KMS-11 (cell line): ENCODE measurements around the gene CACNB4.
A peak's percentile ranks its signal among the peaks of the same experiment; 100 is the strongest.

Source experiments
- H2AFZ ChIP-seq: fragments of 200-600 bp; sonication (generic); 2 replicates; pipeline ENCODE4 v1.6.1; 2016; ENCODE audit warnings: antibody characterized with exemption, mixed run types, low read depth
- H3K27ac ChIP-seq: fragments of 200-600 bp; sonication (generic); 2 replicates; pipeline ENCODE4 v1.6.1; 2016; ENCODE audit warnings: mild to moderate bottlenecking, mixed run types
- H3K27me3 ChIP-seq: fragments of 200-600 bp; sonication (generic); 2 replicates; pipeline ENCODE4 v1.6.1; 2017; ENCODE audit warnings: mild to moderate bottlenecking, low read depth, mixed run types, moderate library complexity; ENCODE audit not compliant: insufficient read depth
- H3K36me3 ChIP-seq: fragments of 200-600 bp; sonication (generic); 2 replicates; pipeline ENCODE4 v1.6.1; 2017; ENCODE audit warnings: mild to moderate bottlenecking, mixed run types; ENCODE audit not compliant: insufficient read depth
- H3K4me1 ChIP-seq: fragments of 200-600 bp; sonication (generic); 2 replicates; pipeline ENCODE4 v1.6.1; 2016; ENCODE audit warnings: mild to moderate bottlenecking, low read depth, mixed run types; ENCODE audit not compliant: poor library complexity, severe bottlenecking
- H3K4me2 ChIP-seq: fragments of 200-600 bp; sonication (generic); 2 replicates; pipeline ENCODE4 v1.7.0; 2016; ENCODE audit warnings: mild to moderate bottlenecking, mixed run types
- H3K4me3 ChIP-seq: fragments of 200-600 bp; sonication (generic); IDR thresholded peaks from 2 replicates; pipeline ENCODE4 v1.6.1; 2017; ENCODE audit warnings: low read depth, low read length, mixed read lengths; ENCODE audit not compliant: insufficient read depth
- H3K79me2 ChIP-seq: fragments of 200-600 bp; sonication (generic); 2 replicates; pipeline ENCODE4 v1.6.1; 2016; ENCODE audit warnings: low read depth, mixed run types; ENCODE audit not compliant: insufficient read depth
- H3K9ac ChIP-seq: fragments of 200-600 bp; sonication (generic); 2 replicates; pipeline ENCODE4 v1.6.1; 2016; ENCODE audit warnings: mild to moderate bottlenecking, mixed run types
- H4K20me1 ChIP-seq: fragments of 200-600 bp; sonication (generic); 2 replicates; pipeline ENCODE4 v1.6.1; 2016; ENCODE audit warnings: mild to moderate bottlenecking, mixed run types; ENCODE audit not compliant: insufficient read depth
- CTCF ChIP-seq: fragments of 200-600 bp; sonication (generic); conservative IDR thresholded peaks from 2 replicates; pipeline ENCODE4 v1.6.1; 2017; ENCODE audit warnings: low read depth, mild to moderate bottlenecking, antibody characterized with exemption, low read length, moderate library complexity, mixed read lengths

The CACNB4 gene

GRCh38 chr2:151826737-151827157 is 272.1 kb downstream of the CACNB4 start:
- Histone ChIP-seq H3K4me1 (peaks cover 38% of the 10 kb centered on the region), H4K20me1 (peaks cover 14% of the 10 kb centered on the region), H3K79me2 (peaks cover 64% of the 10 kb centered on the region), H3K27ac (no peak overlapping the region), H3K36me3 (no peaks in the 10 kb centered on the region), H3K27me3 (no peaks in the 10 kb centered on the region), H3K4me2 (peak overlapping the region; percentile 91), H3K9ac (peak overlapping the region; percentile 95; the same call in 1 of the 2 replicates), H3K4me3 (no peak overlapping the region), H2AFZ (no peak overlapping the region)
- TF ChIP-seq CTCF: no peak

- Histone ChIP-seq H3K27ac (no peak overlapping the region), H4K20me1 (peaks cover 14% of the 10 kb centered on the region), H3K4me3 (no peak overlapping the region), H3K4me2 (no peak overlapping the region), H3K36me3 (no peaks in the 10 kb centered on the region), H3K9ac (no peak overlapping the region), H3K4me1 (peaks cover 38% of the 10 kb centered on the region), H3K79me2 (peaks cover 82% of the 10 kb centered on the region), H2AFZ (no peak overlapping the region), H3K27me3 (no peaks in the 10 kb centered on the region)
- TF ChIP-seq CTCF: no peak
Measured at GRCh38 chr2:151824886-151825285, 274.0 kb downstream of the CACNB4 start.

- no peak overlapping the region for H2AFZ ChIP-seq
- no peaks in the 10 kb centered on the region for H3K27me3 ChIP-seq
- no peaks in the 10 kb centered on the region for H3K36me3 ChIP-seq
- no peak for TF ChIP-seq CTCF
- peaks cover 94% of the 10 kb centered on the region for H3K79me2 ChIP-seq
- no peak overlapping the region for H3K4me2 ChIP-seq
- H4K20me1 ChIP-seq: peaks cover 16% of the 10 kb centered on the region
- H3K9ac ChIP-seq: no peak overlapping the region
- no peak overlapping the region for H3K4me3 ChIP-seq
- peaks cover 29% of the 10 kb centered on the region for H3K4me1 ChIP-seq
- no peak overlapping the region for H3K27ac ChIP-seq
Measured at GRCh38 chr2:151823651-151824050, 275.2 kb downstream of the CACNB4 start.

GRCh38 chr2:151819920-151820319 is 278.9 kb downstream of the CACNB4 start:
- Histone ChIP-seq H4K20me1 (peaks cover 26% of the 10 kb centered on the region), H3K9ac (no peak overlapping the region)

More at GRCh38 chr2:151819920-151820319, 278.9 kb downstream of the CACNB4 start:
- Histone ChIP-seq H2AFZ (no peak overlapping the region), H3K4me3 (no peak overlapping the region), H3K4me1 (peaks cover 9% of the 10 kb centered on the region), H3K27me3 (no peaks in the 10 kb centered on the region), H3K79me2 (peaks cover 98% of the 10 kb centered on the region), H3K4me2 (no peak overlapping the region), H3K36me3 (no peaks in the 10 kb centered on the region), H3K27ac (no peak overlapping the region)
- no peak for TF ChIP-seq CTCF
